Peyer's patch (tissue), 4 donors: ENCODE results near the gene NFIX.

Source experiments
- CTCF ChIP-seq, 6 experiments: fragments of 450-650 bp in 4 of 6; fragments of 200-600 bp in 2 of 6; sonication (generic) in 1 of 6; IDR thresholded peaks; one replicate each; pipeline ENCODE4 v1.5.1; 2017 to 2019; ENCODE audit warnings: antibody characterized with exemption in 6 of 6, mild to moderate bottlenecking in 3 of 6, moderate library complexity in 1 of 6
- POLR2A ChIP-seq, 2 donors: fragments of 450-650 bp; IDR thresholded peaks; one replicate each; pipeline ENCODE4 v1.5.1; 2017; ENCODE audit warnings: antibody characterized with exemption in 2 of 2, mild to moderate bottlenecking in 2 of 2, moderate library complexity in 2 of 2

DNA sequence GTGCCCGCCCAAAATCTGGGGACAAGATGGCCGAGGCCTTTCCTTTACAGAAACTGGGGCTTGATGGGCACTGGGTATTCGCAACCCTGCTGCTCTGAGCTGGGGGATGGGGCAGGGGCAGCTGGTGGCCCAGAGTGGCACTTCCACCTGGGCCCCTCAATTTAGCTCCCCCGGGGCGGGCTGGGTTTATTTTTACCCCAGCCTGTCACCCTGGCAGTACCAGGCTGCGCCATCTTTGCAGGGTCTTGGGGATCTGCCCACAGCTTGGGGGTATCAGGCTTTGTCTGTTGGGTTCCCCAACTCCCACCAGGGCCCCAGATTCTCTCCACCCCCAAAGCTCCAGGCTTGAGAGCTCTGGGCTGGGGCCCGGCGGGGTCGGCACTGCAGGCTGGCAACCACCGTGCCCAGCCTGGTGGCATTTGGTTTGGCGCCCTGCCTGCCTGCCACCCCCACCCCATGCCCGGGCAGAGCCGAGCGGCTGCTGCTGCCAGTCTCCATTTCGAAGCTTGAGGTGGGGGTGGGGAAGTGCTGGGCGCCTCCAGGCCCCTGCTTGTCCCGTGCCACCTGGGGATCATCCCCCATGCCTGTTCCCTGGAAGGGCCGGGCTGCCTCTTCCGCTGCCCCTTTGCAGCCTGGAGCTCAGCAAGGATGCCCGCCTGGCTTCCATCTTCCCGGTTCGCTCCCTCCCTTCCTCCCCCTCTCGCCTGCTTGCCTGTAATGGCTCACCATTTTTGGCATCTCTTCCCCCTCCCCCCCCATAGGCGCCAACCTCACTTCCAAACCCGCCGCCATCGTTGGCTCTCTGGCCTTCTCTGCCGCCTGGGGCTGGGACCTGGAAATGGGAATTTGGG lies 11.4 kb downstream of the NFIX start:
- TF ChIP-seq CTCF (IDR thresholded peaks at IDR 0.05) = no peak
- no peak for TF ChIP-seq POLR2A (IDR thresholded peaks at IDR 0.05)
